ENCODE results near the gene USP21. TPM values are rescaled to one million over a fixed set of nuclear protein-coding genes. Genes with fewer than 3 reads are reported as not detected.

The USP21 gene
- total and polyA plus RNA-seq, 7 experiments from 2014 or later, result 15.2 to 66.0 (median 38.0) TPM

- peaks cover 9 to 19% (median 12%) of the 10 kb centered on the region in 5 donors for H3K36me3 Mint-ChIP-seq
- ATAC-seq (no peak), DNase-seq (no peak)
- H3K4me3 Mint-ChIP-seq, result peak overlapping the region in 9 of 10 donors; percentile 88 to 94 (median 92)
- H3K27me3 ChIP-seq (ENCODE audit: control insufficient read depth in 2 of 2, insufficient read depth in 2 of 2, low read length in 2 of 2), result no peaks in the 10 kb centered on the region
- no peaks in the 10 kb centered on the region for H3K27me3 Mint-ChIP-seq
- H3K27ac ChIP-seq (ENCODE audit: low read depth, low read length), result peak overlapping the region; percentile 27
- H3K4me3 ChIP-seq (ENCODE audit: low read length), result no peak overlapping the region
- CTCF ChIA-PET, result interaction anchor here (0.7 to 2.1 kb wide), 8 partner anchors 8 to 160 kb away, joined by 3 to 9 read pairs (median 3); partner anchors contain the start of genes DEDD and PPOX
- no peaks in the 10 kb centered on the region for H3K9me3 Mint-ChIP-seq
- intact Hi-C loops (cut with micrococcal nuclease), result loop anchor here (2.0 to 5.0 kb wide), 3 partner anchors 19 to 321 kb away; partner anchors contain the start of genes NDUFS2 (in 2 of the 2) and B4GALT3 (in 1 of the 2)
- peaks cover 34 to 38% of the 10 kb centered on the region in 2 donors for H3K4me1 ChIP-seq (ENCODE audit: control insufficient read depth in 2 of 2, insufficient read depth in 2 of 2, low read length in 2 of 2)
- H3K4me1 Mint-ChIP-seq, result peaks cover 28 to 75% (median 67%) of the 10 kb centered on the region in 7 donors
- H3K27ac Mint-ChIP-seq, result peak overlapping the region in 8 of 9 donors; percentile 1 to 97 (median 94)
- no peaks in the 10 kb centered on the region for H3K9me3 ChIP-seq (ENCODE audit: control insufficient read depth in 2 of 3, low read length in 3 of 3)
- POLR2A ChIA-PET, result interaction anchor here (0.7 to 6.2 kb wide), 13 partner anchors 8 to 148 kb away, joined by 3 to 63 read pairs (median 4); partner anchors contain the start of genes ADAMTS4, ARHGAP30, DEDD and PPOX
- peaks cover 0 to 43% (median 0%) of the 10 kb centered on the region in 3 experiments for H3K36me3 ChIP-seq (ENCODE audit: control insufficient read depth in 2 of 3, insufficient read depth in 3 of 3, low read length in 3 of 3)
Observed at GRCh38 chr1:161157867-161158266, 1.4 kb upstream of the USP21 start.

GRCh38 chr1:161158316-161159010 is 837 bp upstream of the USP21 start:
- H3K9me3 ChIP-seq (ENCODE audit: control insufficient read depth in 2 of 3, low read length in 3 of 3), result no peaks in the 10 kb centered on the region
- Mint-ChIP-seq H3K9me3 (no peaks in the 10 kb centered on the region), H3K4me1 (peaks cover 32 to 76% (median 70%) of the 10 kb centered on the region in 7 donors), H3K27ac (peak overlapping the region; percentile 89 to 97 (median 93)), H3K4me3 (peak overlapping the region; percentile 88 to 94 (median 92)), H3K36me3 (peaks cover 11 to 23% (median 18%) of the 10 kb centered on the region in 5 donors), H3K27me3 (no peaks in the 10 kb centered on the region)
- ChIA-PET POLR2A (interaction anchor here (0.7 to 6.2 kb wide), 14 partner anchors 8 to 148 kb away, joined by 3 to 63 read pairs (median 4); partner anchors contain the start of genes ADAMTS4, ARHGAP30, DEDD and PPOX), CTCF (interaction anchor here (0.5 to 2.1 kb wide), 8 partner anchors 7 to 115 kb away, joined by 3 to 9 read pairs (median 4); partner anchors contain the start of genes DEDD and PPOX)
- peaks cover 0 to 49% (median 0%) of the 10 kb centered on the region in 3 experiments for H3K36me3 ChIP-seq (ENCODE audit: control insufficient read depth in 2 of 3, insufficient read depth in 3 of 3, low read length in 3 of 3)
- H3K27ac ChIP-seq (ENCODE audit: low read depth, low read length), result peak overlapping the region; percentile 84
- no peak for DNase-seq
- peak overlapping the region; percentile 68 for H3K4me3 ChIP-seq (ENCODE audit: low read length)
- H3K27me3 ChIP-seq (ENCODE audit: control insufficient read depth in 2 of 2, insufficient read depth in 2 of 2, low read length in 2 of 2), result no peaks in the 10 kb centered on the region
- intact Hi-C loops (cut with micrococcal nuclease), result loop anchor here (1.0 to 5.0 kb wide), 7 partner anchors 18 to 321 kb away; partner anchors contain the start of genes DEDD (in 2 of the 2), NDUFS2 (in 2 of the 2) and B4GALT3 (in 1 of the 2)
- no peak for ATAC-seq
- peaks cover 31 to 34% of the 10 kb centered on the region in 2 donors for H3K4me1 ChIP-seq (ENCODE audit: control insufficient read depth in 2 of 2, insufficient read depth in 2 of 2, low read length in 2 of 2)

GRCh38 chr1:161159913-161160243 is 578 bp downstream of the USP21 start:
- H3K4me1 ChIP-seq (ENCODE audit: control insufficient read depth in 2 of 2, insufficient read depth in 2 of 2, low read length in 2 of 2), result peaks cover 27 to 30% of the 10 kb centered on the region in 2 donors
- POLR2A ChIA-PET, result interaction anchor here (1.0 kb wide), 1 partner anchor 42 kb away, joined by 3 read pairs; the partner anchor contains the start of gene NDUFS2
- peaks cover 0 to 64% (median 0%) of the 10 kb centered on the region in 3 experiments for H3K36me3 ChIP-seq (ENCODE audit: control insufficient read depth in 2 of 3, insufficient read depth in 3 of 3, low read length in 3 of 3)
- peak overlapping the region; percentile 68 for H3K4me3 ChIP-seq (ENCODE audit: low read length)
- H3K27me3 ChIP-seq (ENCODE audit: control insufficient read depth in 2 of 2, insufficient read depth in 2 of 2, low read length in 2 of 2), result no peaks in the 10 kb centered on the region
- Mint-ChIP-seq H3K4me3 (peak overlapping the region; percentile 88 to 94 (median 92)), H3K36me3 (peaks cover 13 to 26% (median 21%) of the 10 kb centered on the region in 5 donors), H3K27me3 (no peaks in the 10 kb centered on the region), H3K4me1 (peaks cover 33 to 78% (median 66%) of the 10 kb centered on the region in 7 donors), H3K27ac (peak overlapping the region; percentile 67 to 97 (median 91)), H3K9me3 (no peaks in the 10 kb centered on the region)
- CTCF ChIA-PET, result no interaction called here
- ATAC-seq, result no peak
- intact Hi-C loops (cut with micrococcal nuclease), result loop anchor here (1.0 to 5.0 kb wide), 7 partner anchors 17 to 323 kb away; partner anchors contain the start of genes DEDD (in 2 of the 2), NDUFS2 (in 2 of the 2) and B4GALT3 (in 1 of the 2)
- H3K27ac ChIP-seq (ENCODE audit: low read depth, low read length), result peak overlapping the region; percentile 84
- H3K9me3 ChIP-seq (ENCODE audit: control insufficient read depth in 2 of 3, low read length in 3 of 3), result no peaks in the 10 kb centered on the region
- DNase-seq, result no peak

- no peak for DNase-seq
- peak overlapping the region; percentile 88 to 94 (median 92) for H3K4me3 Mint-ChIP-seq
- CTCF ChIA-PET, result no interaction called here
- H3K4me3 ChIP-seq (ENCODE audit: low read length), result no peak overlapping the region
- ATAC-seq, result no peak
- peaks cover 22 to 28% of the 10 kb centered on the region in 2 donors for H3K4me1 ChIP-seq (ENCODE audit: control insufficient read depth in 2 of 2, insufficient read depth in 2 of 2, low read length in 2 of 2)
- peaks cover 33 to 78% (median 65%) of the 10 kb centered on the region in 7 donors for H3K4me1 Mint-ChIP-seq
- intact Hi-C loops (cut with micrococcal nuclease), result no loop called here
- peak overlapping the region; percentile 84 for H3K27ac ChIP-seq (ENCODE audit: low read depth, low read length)
- POLR2A ChIA-PET, result interaction anchor here (1.0 to 2.6 kb wide), 3 partner anchors 16 to 41 kb away, joined by 3 to 9 read pairs (median 8); partner anchors contain the start of genes B4GALT3 and NDUFS2
- H3K9me3 Mint-ChIP-seq, result no peaks in the 10 kb centered on the region
- no peaks in the 10 kb centered on the region for H3K9me3 ChIP-seq (ENCODE audit: control insufficient read depth in 2 of 3, low read length in 3 of 3)
- no peaks in the 10 kb centered on the region for H3K27me3 Mint-ChIP-seq
- peaks cover 5 to 26% (median 18%) of the 10 kb centered on the region in 5 donors for H3K36me3 Mint-ChIP-seq
- H3K36me3 ChIP-seq (ENCODE audit: control insufficient read depth in 2 of 3, insufficient read depth in 3 of 3, low read length in 3 of 3), result peaks cover 0 to 64% (median 0%) of the 10 kb centered on the region in 3 experiments
- peak overlapping the region in 7 of 9 donors; percentile 32 to 91 (median 79) for H3K27ac Mint-ChIP-seq
- no peaks in the 10 kb centered on the region for H3K27me3 ChIP-seq (ENCODE audit: control insufficient read depth in 2 of 2, insufficient read depth in 2 of 2, low read length in 2 of 2)
Observed at GRCh38 chr1:161160671-161161145, 1.4 kb downstream of the USP21 start.

GRCh38 chr1:161161652-161162051 is 2.4 kb downstream of the USP21 start:
- Histone ChIP-seq H3K27ac (ENCODE audit: low read depth, low read length) (no peak overlapping the region), H3K27me3 (ENCODE audit: control insufficient read depth in 2 of 2, insufficient read depth in 2 of 2, low read length in 2 of 2) (no peaks in the 10 kb centered on the region), H3K4me3 (ENCODE audit: low read length) (no peak overlapping the region), H3K36me3 (ENCODE audit: control insufficient read depth in 2 of 3, insufficient read depth in 3 of 3, low read length in 3 of 3) (peaks cover 0 to 64% (median 0%) of the 10 kb centered on the region in 3 experiments), H3K9me3 (ENCODE audit: control insufficient read depth in 2 of 3, low read length in 3 of 3) (no peaks in the 10 kb centered on the region), H3K4me1 (ENCODE audit: control insufficient read depth in 2 of 2, insufficient read depth in 2 of 2, low read length in 2 of 2) (peaks cover 26 to 28% of the 10 kb centered on the region in 2 donors)
- H3K4me1 Mint-ChIP-seq, result peaks cover 37 to 83% (median 69%) of the 10 kb centered on the region in 7 donors
- H3K4me3 Mint-ChIP-seq, result peak overlapping the region in 7 of 10 donors; percentile 20 to 94 (median 47)
- no peaks in the 10 kb centered on the region for H3K27me3 Mint-ChIP-seq
- no peaks in the 10 kb centered on the region for H3K9me3 Mint-ChIP-seq
- no peak for DNase-seq
- CTCF ChIA-PET, result interaction anchor here (0.6 to 1.6 kb wide), 3 partner anchors 21 to 220 kb away, joined by 3 to 4 read pairs (median 4); no protein-coding TSS in a partner anchor
- intact Hi-C loops (cut with micrococcal nuclease), result no loop called here
- H3K36me3 Mint-ChIP-seq, result peaks cover 5 to 26% (median 17%) of the 10 kb centered on the region in 5 donors
- peak overlapping the region in 7 of 9 donors; percentile 24 to 89 (median 74) for H3K27ac Mint-ChIP-seq
- no peak for ATAC-seq
- POLR2A ChIA-PET, result interaction anchor here (0.5 to 2.6 kb wide), 9 partner anchors 8 to 110 kb away, joined by 3 to 9 read pairs (median 5); partner anchors contain the start of genes B4GALT3, NDUFS2 and UFC1

- peaks cover 41 to 87% (median 71%) of the 10 kb centered on the region in 7 donors for H3K4me1 Mint-ChIP-seq
Observed at GRCh38 chr1:161162052-161162451, 2.8 kb downstream of the USP21 start.

More at GRCh38 chr1:161162052-161162451, 2.8 kb downstream of the USP21 start:
- peaks cover 30 to 32% of the 10 kb centered on the region in 2 donors for H3K4me1 ChIP-seq (ENCODE audit: control insufficient read depth in 2 of 2, insufficient read depth in 2 of 2, low read length in 2 of 2)
- H3K36me3 Mint-ChIP-seq, result peaks cover 5 to 23% (median 15%) of the 10 kb centered on the region in 5 donors
- no peak for DNase-seq
- ChIA-PET POLR2A (interaction anchor here (0.5 to 2.6 kb wide), 9 partner anchors 8 to 109 kb away, joined by 3 to 9 read pairs (median 5); partner anchors contain the start of genes B4GALT3, NDUFS2 and UFC1), CTCF (interaction anchor here (1.0 to 1.6 kb wide), 3 partner anchors 20 to 220 kb away, joined by 3 to 4 read pairs (median 3); partner anchors contain the start of gene NDUFS2)
- H3K9me3 ChIP-seq (ENCODE audit: control insufficient read depth in 2 of 3, low read length in 3 of 3), result no peaks in the 10 kb centered on the region
- H3K9me3 Mint-ChIP-seq, result no peaks in the 10 kb centered on the region
- H3K27ac ChIP-seq (ENCODE audit: low read depth, low read length), result no peak overlapping the region
- H3K27ac Mint-ChIP-seq, result peak overlapping the region in 5 of 9 donors; percentile 24 to 82 (median 74)
- intact Hi-C loops (cut with micrococcal nuclease), result no loop called here
- ATAC-seq, result no peak
- H3K4me3 Mint-ChIP-seq, result peak overlapping the region in 6 of 10 donors; percentile 20 to 94 (median 45)
- H3K27me3 ChIP-seq (ENCODE audit: control insufficient read depth in 2 of 2, insufficient read depth in 2 of 2, low read length in 2 of 2), result no peaks in the 10 kb centered on the region
- peaks cover 0 to 61% (median 0%) of the 10 kb centered on the region in 3 experiments for H3K36me3 ChIP-seq (ENCODE audit: control insufficient read depth in 2 of 3, insufficient read depth in 3 of 3, low read length in 3 of 3)
- no peak overlapping the region for H3K4me3 ChIP-seq (ENCODE audit: low read length)
- H3K27me3 Mint-ChIP-seq, result no peaks in the 10 kb centered on the region
